Endothelial cell of umbilical vein (primary cell): ENCODE measurements around the gene MRPL21. TPM values are rescaled to one million over a fixed set of nuclear protein-coding genes. Genes with fewer than 3 reads are reported as not detected.

Experiments used
- BruUV-seq: library from RNA; stranded (reverse); fragments of 400-500 nt; replicated peaks from 2 replicates; lab custom pipeline; 2021; lab: Mats Ljungman, UMichigan
- CTCF ChIA-PET: fragments of 300-600, 350-600 bp; sonication (Branson Sonifier 250); formaldehyde crosslinking; loops from one replicate; lab custom pipeline; 2021; ENCODE audit warnings: antibody characterized with exemption, inconsistent platforms; lab: Charles Lee
- POLR2A ChIA-PET: fragments of 300-600, 350-600 bp; sonication (Branson Sonifier 250); formaldehyde crosslinking; loops from one replicate; lab custom pipeline; 2021; ENCODE audit warnings: antibody characterized with exemption, inconsistent platforms; lab: Charles Lee
- DNase-seq: peaks from one replicate; pipeline ENCODE4 v3.0.0-alpha.2; 2011; ENCODE audit warnings: low read depth, low spot score
- FAIRE-seq: peaks from 2 replicates; lab custom pipeline; 2011; peaks lifted over from hg19 to GRCh38; lab: Jason Lieb, UNC
- H2AFZ ChIP-seq: 2 replicates; pipeline ENCODE4 v1.6.0; 2012; ENCODE audit warnings: low read depth, low read length, control low read depth, inconsistent platforms
- H3K27ac ChIP-seq: 2 replicates; pipeline ENCODE4 v1.5.1; 2011; ENCODE audit warnings: low read depth, mild to moderate bottlenecking, control low read depth, low read length, moderate library complexity; ENCODE audit not compliant: insufficient read depth
- H3K27me3 ChIP-seq, 2 experiments: 2 replicates each; pipeline versions ENCODE4 v1.6.0 to v1.6.1; 2011; ENCODE audit warnings: low read length in 2 of 2, mixed read lengths in 1 of 2; ENCODE audit not compliant: control insufficient read depth in 2 of 2, insufficient read depth in 2 of 2
- H3K36me3 ChIP-seq, 2 experiments: 2 replicates in 1 of 2; 3 replicates in 1 of 2; pipeline ENCODE4 v1.5.1; 2011; ENCODE audit warnings: low read length in 2 of 2, mild to moderate bottlenecking in 1 of 2, moderate library complexity in 1 of 2; ENCODE audit not compliant: control insufficient read depth in 2 of 2, insufficient read depth in 2 of 2; ENCODE audit errors: extremely low read depth in 1 of 2
- H3K4me1 ChIP-seq: 3 replicates; pipeline ENCODE4 v1.5.1; 2011; ENCODE audit warnings: mild to moderate bottlenecking, low read length; ENCODE audit not compliant: control insufficient read depth, insufficient read depth; ENCODE audit errors: extremely low read depth
- H3K4me2 ChIP-seq: 2 replicates; pipeline ENCODE4 v1.6.1; 2011; ENCODE audit warnings: low read length, control low read depth, mixed read lengths; ENCODE audit not compliant: insufficient read depth
- H3K4me3 ChIP-seq, 3 experiments: fragments of 200-600 bp in 1 of 3; sonication (generic), shearing (Covaris generic) in 1 of 3; replicated peaks in 1 of 3; 2 replicates each; pipeline ENCODE4 v1.5.1; 2011 to 2016; ENCODE audit warnings: control low read depth in 3 of 3, low read length in 3 of 3, mild to moderate bottlenecking in 2 of 3, inconsistent platforms in 1 of 3, low read depth in 1 of 3, moderate library complexity in 1 of 3; ENCODE audit not compliant: insufficient read depth in 1 of 3
- H3K79me2 ChIP-seq: 2 replicates; pipeline ENCODE4 v1.6.0; 2012; ENCODE audit warnings: low read length, inconsistent platforms; ENCODE audit not compliant: control insufficient read depth, insufficient read depth
- H3K9ac ChIP-seq: replicated peaks from 2 replicates; pipeline ENCODE3; 2011; ENCODE audit warnings: low read length, control low read depth; ENCODE audit not compliant: insufficient read depth; ENCODE audit errors: extremely low read depth
- H3K9me1 ChIP-seq: replicated peaks from 3 replicates; pipeline ENCODE4 v1.6.0; 2011; ENCODE audit warnings: mild to moderate bottlenecking, low read length; ENCODE audit not compliant: control insufficient read depth, insufficient read depth; ENCODE audit errors: extremely low read depth
- H3K9me3 ChIP-seq: replicated peaks from 2 replicates; pipeline ENCODE4 v1.5.1; 2012; ENCODE audit warnings: low read length, inconsistent platforms; ENCODE audit not compliant: control insufficient read depth, insufficient read depth
- H4K20me1 ChIP-seq: replicated peaks from 2 replicates; pipeline ENCODE3; 2011; ENCODE audit warnings: mild to moderate bottlenecking, low read length; ENCODE audit not compliant: control insufficient read depth, insufficient read depth; ENCODE audit errors: extremely low read depth
- CTCF ChIP-seq, 2 donors: IDR thresholded peaks; 1 replicate in 1 of 2; 2 replicates in 1 of 2; pipeline ENCODE4 v1.5.1; 2011; ENCODE audit warnings: low read length in 2 of 2, mild to moderate bottlenecking in 2 of 2, moderate library complexity in 2 of 2, control low read depth in 1 of 2, inconsistent platforms in 1 of 2, low read depth in 1 of 2; ENCODE audit not compliant: insufficient read depth in 1 of 2; ENCODE audit errors: extremely low read depth in 1 of 2
- EZH2 ChIP-seq: IDR thresholded peaks from 2 replicates; pipeline ENCODE4 v1.6.1; 2012; ENCODE audit warnings: borderline replicate concordance, low read depth, mild to moderate bottlenecking, moderate library complexity, low read length, inconsistent platforms; ENCODE audit not compliant: severe bottlenecking
- FOS ChIP-seq: IDR thresholded peaks from 2 replicates; pipeline ENCODE4 v1.6.1; 2011; ENCODE audit warnings: mild to moderate bottlenecking, low read length, moderate library complexity, borderline replicate concordance; ENCODE audit not compliant: insufficient read depth
- GATA2 ChIP-seq: IDR thresholded peaks from 2 replicates; pipeline ENCODE4 v1.7.0; 2011; ENCODE audit warnings: low read depth, mild to moderate bottlenecking, moderate library complexity, mixed read lengths, low read length; ENCODE audit not compliant: insufficient read length, insufficient read depth
- JUN ChIP-seq: IDR thresholded peaks from 2 replicates; pipeline ENCODE4 v1.6.1; 2011; ENCODE audit warnings: borderline replicate concordance, low read depth; ENCODE audit not compliant: insufficient read length, insufficient read depth
- MAX ChIP-seq: IDR thresholded peaks from 2 replicates; pipeline ENCODE4 v1.6.1; 2011; ENCODE audit not compliant: insufficient read depth, insufficient read length
- MYC ChIP-seq: IDR thresholded peaks from one replicate; pipeline ENCODE4 v1.6.1; 2011; ENCODE audit warnings: mild to moderate bottlenecking, low read depth, low read length
- POLR2A ChIP-seq: IDR thresholded peaks from 2 replicates; pipeline ENCODE4 v1.6.1; 2012; ENCODE audit warnings: low read depth, mild to moderate bottlenecking, control low read depth, low read length
- POLR2AphosphoS5 ChIP-seq: IDR thresholded peaks from 2 replicates; pipeline ENCODE4 v1.6.1; 2012; ENCODE audit warnings: low read depth, mild to moderate bottlenecking, control low read depth, low read length, moderate library complexity; ENCODE audit not compliant: insufficient read depth
- dilution Hi-C: fragments of 300-500 bp; cut with MboI; formaldehyde crosslinking; loops from one replicate; pipeline ENCODE4 v1.15.0; 2019; ENCODE audit warnings: low sequenced_read_pairs; ENCODE audit not compliant: extremely low pct_ligation_motif_present
- intact Hi-C: fragments of 100-400 bp; cut with micrococcal nuclease; formaldehyde crosslinking; loops from one replicate; pipeline ENCODE4 v1.10.0; 2022
- polyA plus RNA-seq, 4 experiments: library from polyadenylated mRNA; depleted of rRNA in 3 of 4; stranded (reverse) in 3 of 4; unstranded in 1 of 4; fragments of >200 nt; gene quantifications; 2 replicates each; pipeline versions ENCODE4 v1.2.1 to v1.2.3, GENCODE V29; 2011 to 2012; ENCODE audit warnings: missing spikeins in 1 of 4
- total RNA-seq: library from RNA; stranded (reverse); gene quantifications from 2 replicates; pipeline ENCODE4 v1.2.3, GENCODE V29; 2021

Gene MRPL21
- total and polyA plus RNA-seq, 2 donors (not counting 3 experiments of a cell fraction or from before 2014, with no cell fraction given) = 52.2 to 65.5 TPM

- H3K79me2 ChIP-seq = no peaks in the 10 kb centered on the region
- ChIA-PET POLR2A (no interaction called here), CTCF (interaction anchor here (0.8 kb wide), 1 partner anchor 34 kb away, joined by 3 read pairs; no protein-coding TSS in a partner anchor)
- DNase-seq = no peak
- H3K27ac ChIP-seq = no peak overlapping the region
- intact Hi-C loops (no loop called here), dilution Hi-C loops (no loop called here)
- H3K9me3 ChIP-seq = no peaks in the 10 kb centered on the region
- no peak overlapping the region for H2AFZ ChIP-seq
- no TSS peak for BruUV-seq
- no peaks in the 10 kb centered on the region for H3K36me3 ChIP-seq
- H3K9ac ChIP-seq = no peak overlapping the region
- H3K4me1 ChIP-seq = no peaks in the 10 kb centered on the region
- H3K9me1 ChIP-seq = no peaks in the 10 kb centered on the region
- no peaks in the 10 kb centered on the region for H3K27me3 ChIP-seq
- no peak overlapping the region for H3K4me3 ChIP-seq
- H4K20me1 ChIP-seq = no peaks in the 10 kb centered on the region
- FAIRE-seq = no peak
- H3K4me2 ChIP-seq = no peak overlapping the region
- TF ChIP-seq EZH2 (no peak), POLR2AphosphoS5 (no peak), MAX (no peak)
Measured at GRCh38 chr11:68948496-68948895, 44.9 kb upstream of the MRPL21 start.

- Histone ChIP-seq H3K27me3 (no peaks in the 10 kb centered on the region), H3K9me1 (no peaks in the 10 kb centered on the region), H4K20me1 (no peaks in the 10 kb centered on the region), H3K9ac (no peak overlapping the region), H2AFZ (no peak overlapping the region), H3K36me3 (no peaks in the 10 kb centered on the region), H3K9me3 (no peaks in the 10 kb centered on the region), H3K4me3 (no peak overlapping the region), H3K79me2 (no peaks in the 10 kb centered on the region), H3K4me1 (no peaks in the 10 kb centered on the region), H3K27ac (no peak overlapping the region), H3K4me2 (no peak overlapping the region)
- POLR2A ChIA-PET = no interaction called here
- no TSS peak for BruUV-seq
- no peak for TF ChIP-seq POLR2A
- TF ChIP-seq MYC = no peak
- TF ChIP-seq POLR2AphosphoS5 = no peak
- no peak for TF ChIP-seq CTCF (IDR thresholded peaks at IDR 0.05; ENCODE audit: extremely low read depth in 1 of 2, insufficient read depth in 1 of 2, low read depth in 1 of 2, low read length in 2 of 2)
- TF ChIP-seq EZH2 = no peak
- no peak for TF ChIP-seq JUN
- no peak for TF ChIP-seq GATA2
- TF ChIP-seq MAX = no peak
- TF ChIP-seq FOS = no peak
- intact Hi-C loops = no loop called here
- CTCF ChIA-PET = interaction anchor here (1.3 kb wide), 1 partner anchor 10 kb away, joined by 3 read pairs; no protein-coding TSS in a partner anchor
- dilution Hi-C loops = no loop called here
- DNase-seq = no peak
- no peak for FAIRE-seq
Measured at GRCh38 chr11:68947151-68947550, 43.5 kb upstream of the MRPL21 start.
